ENCODE data around the gene STARD3.
"Not testable (repeated sequence)": the region's sequence is repeated elsewhere in the genome, so short reads cannot be mapped to it uniquely, and the experiment has no call there.

DNA sequence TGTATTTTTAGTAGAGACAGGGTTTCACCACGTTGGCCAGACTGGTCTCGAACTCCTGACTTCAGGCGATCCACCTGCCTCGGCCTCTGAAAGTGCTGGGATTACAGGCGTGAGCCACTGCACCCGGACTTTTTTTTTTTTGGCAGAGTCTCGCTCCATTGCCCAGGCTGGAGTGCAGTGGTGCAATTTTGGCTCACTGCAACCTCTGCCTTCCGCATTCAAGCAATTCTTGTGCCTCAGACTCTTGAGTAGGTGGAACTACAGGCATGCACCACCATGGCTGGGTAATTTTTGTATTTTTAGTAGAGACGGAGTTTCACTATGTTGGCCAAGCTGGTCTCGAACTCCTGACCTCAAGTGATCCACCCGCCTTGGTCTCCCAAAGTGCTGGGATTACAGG, 74.1 kb downstream of the STARD3 start:
- TF ChIP-seq, protein P1, sequence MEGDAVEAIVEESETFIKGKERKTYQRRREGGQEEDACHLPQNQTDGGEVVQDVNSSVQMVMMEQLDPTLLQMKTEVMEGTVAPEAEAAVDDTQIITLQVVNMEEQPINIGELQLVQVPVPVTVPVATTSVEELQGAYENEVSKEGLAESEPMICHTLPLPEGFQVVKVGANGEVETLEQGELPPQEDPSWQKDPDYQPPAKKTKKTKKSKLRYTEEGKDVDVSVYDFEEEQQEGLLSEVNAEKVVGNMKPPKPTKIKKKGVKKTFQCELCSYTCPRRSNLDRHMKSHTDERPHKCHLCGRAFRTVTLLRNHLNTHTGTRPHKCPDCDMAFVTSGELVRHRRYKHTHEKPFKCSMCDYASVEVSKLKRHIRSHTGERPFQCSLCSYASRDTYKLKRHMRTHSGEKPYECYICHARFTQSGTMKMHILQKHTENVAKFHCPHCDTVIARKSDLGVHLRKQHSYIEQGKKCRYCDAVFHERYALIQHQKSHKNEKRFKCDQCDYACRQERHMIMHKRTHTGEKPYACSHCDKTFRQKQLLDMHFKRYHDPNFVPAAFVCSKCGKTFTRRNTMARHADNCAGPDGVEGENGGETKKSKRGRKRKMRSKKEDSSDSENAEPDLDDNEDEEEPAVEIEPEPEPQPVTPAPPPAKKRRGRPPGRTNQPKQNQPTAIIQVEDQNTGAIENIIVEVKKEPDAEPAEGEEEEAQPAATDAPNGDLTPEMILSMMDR (IDR thresholded peaks at IDR 0.05; ENCODE audit: poor library complexity, severe bottlenecking): not testable (repeated sequence)
- not testable (repeated sequence) for TF ChIP-seq EZH2 (IDR thresholded peaks at IDR 0.05; ENCODE audit: borderline replicate concordance, insufficient read depth, low read length, poor library complexity, severe bottlenecking); POLR2AphosphoS5 (IDR thresholded peaks at IDR 0.05); MXI1 (conservative IDR thresholded peaks at IDR 0.05; ENCODE audit: poor library complexity, severe bottlenecking); TAF1 (IDR thresholded peaks at IDR 0.05; ENCODE audit: low read depth); RAD21 (conservative IDR thresholded peaks at IDR 0.05)
- TF ChIP-seq, protein P2, sequence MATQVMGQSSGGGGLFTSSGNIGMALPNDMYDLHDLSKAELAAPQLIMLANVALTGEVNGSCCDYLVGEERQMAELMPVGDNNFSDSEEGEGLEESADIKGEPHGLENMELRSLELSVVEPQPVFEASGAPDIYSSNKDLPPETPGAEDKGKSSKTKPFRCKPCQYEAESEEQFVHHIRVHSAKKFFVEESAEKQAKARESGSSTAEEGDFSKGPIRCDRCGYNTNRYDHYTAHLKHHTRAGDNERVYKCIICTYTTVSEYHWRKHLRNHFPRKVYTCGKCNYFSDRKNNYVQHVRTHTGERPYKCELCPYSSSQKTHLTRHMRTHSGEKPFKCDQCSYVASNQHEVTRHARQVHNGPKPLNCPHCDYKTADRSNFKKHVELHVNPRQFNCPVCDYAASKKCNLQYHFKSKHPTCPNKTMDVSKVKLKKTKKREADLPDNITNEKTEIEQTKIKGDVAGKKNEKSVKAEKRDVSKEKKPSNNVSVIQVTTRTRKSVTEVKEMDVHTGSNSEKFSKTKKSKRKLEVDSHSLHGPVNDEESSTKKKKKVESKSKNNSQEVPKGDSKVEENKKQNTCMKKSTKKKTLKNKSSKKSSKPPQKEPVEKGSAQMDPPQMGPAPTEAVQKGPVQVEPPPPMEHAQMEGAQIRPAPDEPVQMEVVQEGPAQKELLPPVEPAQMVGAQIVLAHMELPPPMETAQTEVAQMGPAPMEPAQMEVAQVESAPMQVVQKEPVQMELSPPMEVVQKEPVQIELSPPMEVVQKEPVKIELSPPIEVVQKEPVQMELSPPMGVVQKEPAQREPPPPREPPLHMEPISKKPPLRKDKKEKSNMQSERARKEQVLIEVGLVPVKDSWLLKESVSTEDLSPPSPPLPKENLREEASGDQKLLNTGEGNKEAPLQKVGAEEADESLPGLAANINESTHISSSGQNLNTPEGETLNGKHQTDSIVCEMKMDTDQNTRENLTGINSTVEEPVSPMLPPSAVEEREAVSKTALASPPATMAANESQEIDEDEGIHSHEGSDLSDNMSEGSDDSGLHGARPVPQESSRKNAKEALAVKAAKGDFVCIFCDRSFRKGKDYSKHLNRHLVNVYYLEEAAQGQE (IDR thresholded peaks at IDR 0.05; ENCODE audit: borderline replicate concordance): not testable (repeated sequence)

Data from neural cell (in vitro differentiated cells).